Measurements from ENCODE around the gene SFXN5. TPM values are rescaled to one million over a fixed set of nuclear protein-coding genes. Genes with fewer than 3 reads are reported as not detected.
"Not testable (repeated sequence)": the region's sequence is repeated elsewhere in the genome, so short reads cannot be mapped to it uniquely, and the experiment has no call there.

Gene SFXN5
- total RNA-seq, 1 experiment from 2014 or later, result 13.8 TPM

- DNase-seq (ENCODE audit: low read depth), result no peak
- in situ Hi-C loops (cut with HindIII; ENCODE audit: low pct_unique_long_range_greater_than_20kb, low sequenced_read_pairs), result no loop called here
Measured at GRCh38 chr2:73068147-73068546, 3.4 kb downstream of the SFXN5 start.

DNA sequence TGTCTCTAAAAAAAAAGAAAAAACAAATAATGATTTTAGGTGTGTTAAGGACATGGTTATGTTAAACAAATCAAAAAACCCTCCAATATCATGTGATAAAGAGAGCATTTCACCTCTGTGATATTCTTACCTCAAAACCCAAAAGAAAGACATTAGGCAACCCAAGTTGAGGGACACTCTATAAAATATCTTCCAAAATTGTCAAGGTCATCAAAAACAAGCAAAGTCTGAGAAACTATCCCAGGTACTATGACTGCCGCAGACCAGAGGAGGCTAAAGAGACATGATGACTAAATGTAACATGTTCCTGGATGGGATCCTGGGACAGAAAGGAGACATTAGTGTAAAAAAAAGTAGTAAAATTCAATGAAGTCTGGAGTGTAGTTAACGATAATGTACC is 4.5 kb downstream of the SFXN5 start:
- no peak for DNase-seq (ENCODE audit: low read depth)
- in situ Hi-C loops (cut with HindIII; ENCODE audit: low pct_unique_long_range_greater_than_20kb, low sequenced_read_pairs), result no loop called here

DNA sequence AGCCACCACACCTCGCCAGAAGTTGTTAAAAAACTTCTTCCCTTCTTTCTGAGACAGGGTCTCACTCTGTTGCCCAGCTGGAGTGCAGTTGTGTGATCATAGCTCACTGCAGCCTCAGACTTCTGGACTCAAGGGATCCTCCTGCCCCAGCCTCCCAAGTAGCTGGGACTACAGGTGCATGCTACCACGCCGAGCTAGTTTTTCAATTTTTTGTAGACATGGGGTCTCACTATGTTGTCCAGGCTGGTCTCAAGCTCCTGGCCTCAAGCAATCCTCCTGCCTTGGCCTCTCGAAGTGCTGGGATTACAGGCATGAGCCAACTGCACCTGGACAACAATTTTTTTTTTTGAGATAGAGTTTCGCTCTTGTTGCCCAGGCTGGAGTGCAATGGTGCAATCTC is 6.4 kb downstream of the SFXN5 start:
- DNase-seq (ENCODE audit: low read depth); in situ Hi-C loops (cut with HindIII; ENCODE audit: low pct_unique_long_range_greater_than_20kb, low sequenced_read_pairs): not testable (repeated sequence)

- in situ Hi-C loops (cut with HindIII; ENCODE audit: low pct_unique_long_range_greater_than_20kb, low sequenced_read_pairs), result no loop called here
- DNase-seq (ENCODE audit: low read depth), result peak; percentile 76
Measured at GRCh38 chr2:73063909-73064875, 7.3 kb downstream of the SFXN5 start.

DNA sequence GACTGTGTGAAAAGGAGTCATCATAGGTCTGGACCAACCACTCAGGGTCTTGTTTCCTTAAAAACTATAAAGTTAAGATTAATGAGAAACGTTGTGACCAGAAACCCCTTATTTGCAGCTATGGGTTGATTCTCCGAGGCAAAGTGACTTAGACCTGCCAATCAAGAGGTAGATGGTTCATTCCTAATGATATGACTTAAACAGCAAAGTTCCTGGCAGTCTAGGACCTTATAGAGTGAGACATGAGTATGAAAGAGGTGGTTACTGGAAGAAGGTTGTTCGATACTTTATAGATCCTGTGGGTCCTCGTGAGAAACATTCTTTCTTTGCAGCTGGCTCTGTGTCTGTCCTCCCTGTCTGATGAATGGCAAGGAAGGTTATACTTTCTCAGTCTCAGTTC is 8.0 kb downstream of the SFXN5 start:
- in situ Hi-C loops (cut with HindIII; ENCODE audit: low pct_unique_long_range_greater_than_20kb, low sequenced_read_pairs), result no loop called here
- DNase-seq (ENCODE audit: low read depth), result no peak

- in situ Hi-C loops (cut with HindIII; ENCODE audit: low pct_unique_long_range_greater_than_20kb, low sequenced_read_pairs), result no loop called here
- DNase-seq (ENCODE audit: low read depth), result no peak
Measured at GRCh38 chr2:73059106-73059505, 12.4 kb downstream of the SFXN5 start.

- DNase-seq (ENCODE audit: low read depth), result no peak
- in situ Hi-C loops (cut with HindIII; ENCODE audit: low pct_unique_long_range_greater_than_20kb, low sequenced_read_pairs), result no loop called here
Measured at GRCh38 chr2:73054980-73055379, 16.5 kb downstream of the SFXN5 start.

GRCh38 chr2:73053316-73054114 is 18.0 kb downstream of the SFXN5 start:
- in situ Hi-C loops (cut with HindIII; ENCODE audit: low pct_unique_long_range_greater_than_20kb, low sequenced_read_pairs), result no loop called here
- no peak for DNase-seq (ENCODE audit: low read depth)

DNA sequence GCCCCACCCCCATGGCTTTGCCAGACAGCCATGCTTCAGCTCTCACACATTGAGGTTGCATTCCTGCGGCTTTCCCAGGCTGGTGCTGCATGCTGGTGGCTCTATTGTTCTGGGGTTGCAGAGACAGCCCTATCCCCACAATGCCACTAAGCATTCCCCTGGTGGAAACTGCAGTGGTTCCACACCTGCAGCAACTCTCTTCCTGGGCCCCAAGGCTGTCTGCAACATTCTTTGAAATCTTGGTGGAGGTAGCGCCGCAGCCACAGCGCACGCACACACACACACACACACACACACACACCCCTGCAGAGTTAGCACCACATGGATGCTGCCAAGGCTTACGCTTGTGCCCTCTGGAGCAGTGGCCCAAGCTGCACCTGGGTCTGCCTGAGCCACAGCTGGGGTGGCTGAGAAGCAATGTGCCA is 21.4 kb downstream of the SFXN5 start:
- no peak for DNase-seq (ENCODE audit: low read depth)
- in situ Hi-C loops (cut with HindIII; ENCODE audit: low pct_unique_long_range_greater_than_20kb, low sequenced_read_pairs), result no loop called here

GRCh38 chr2:73043929-73044832 is 27.3 kb downstream of the SFXN5 start:
- in situ Hi-C loops (cut with HindIII; ENCODE audit: low pct_unique_long_range_greater_than_20kb, low sequenced_read_pairs), result no loop called here
- no peak for DNase-seq (ENCODE audit: low read depth)

GRCh38 chr2:73043276-73043675 is 28.2 kb downstream of the SFXN5 start:
- in situ Hi-C loops (cut with HindIII; ENCODE audit: low pct_unique_long_range_greater_than_20kb, low sequenced_read_pairs), result no loop called here
- DNase-seq (ENCODE audit: low read depth), result no peak

GRCh38 chr2:73037947-73038585 is 33.4 kb downstream of the SFXN5 start:
- in situ Hi-C loops (cut with HindIII; ENCODE audit: low pct_unique_long_range_greater_than_20kb, low sequenced_read_pairs), result no loop called here
- DNase-seq (ENCODE audit: low read depth), result no peak

GRCh38 chr2:73036766-73037165 is 34.7 kb downstream of the SFXN5 start:
- in situ Hi-C loops (cut with HindIII; ENCODE audit: low pct_unique_long_range_greater_than_20kb, low sequenced_read_pairs), result no loop called here
- no peak for DNase-seq (ENCODE audit: low read depth)

- in situ Hi-C loops (cut with HindIII; ENCODE audit: low pct_unique_long_range_greater_than_20kb, low sequenced_read_pairs), result no loop called here
- DNase-seq (ENCODE audit: low read depth), result no peak
Measured at GRCh38 chr2:73035899-73036711, 35.4 kb downstream of the SFXN5 start.

GRCh38 chr2:73034661-73035375 is 36.7 kb downstream of the SFXN5 start:
- in situ Hi-C loops (cut with HindIII; ENCODE audit: low pct_unique_long_range_greater_than_20kb, low sequenced_read_pairs), result no loop called here
- DNase-seq (ENCODE audit: low read depth), result no peak

DNA sequence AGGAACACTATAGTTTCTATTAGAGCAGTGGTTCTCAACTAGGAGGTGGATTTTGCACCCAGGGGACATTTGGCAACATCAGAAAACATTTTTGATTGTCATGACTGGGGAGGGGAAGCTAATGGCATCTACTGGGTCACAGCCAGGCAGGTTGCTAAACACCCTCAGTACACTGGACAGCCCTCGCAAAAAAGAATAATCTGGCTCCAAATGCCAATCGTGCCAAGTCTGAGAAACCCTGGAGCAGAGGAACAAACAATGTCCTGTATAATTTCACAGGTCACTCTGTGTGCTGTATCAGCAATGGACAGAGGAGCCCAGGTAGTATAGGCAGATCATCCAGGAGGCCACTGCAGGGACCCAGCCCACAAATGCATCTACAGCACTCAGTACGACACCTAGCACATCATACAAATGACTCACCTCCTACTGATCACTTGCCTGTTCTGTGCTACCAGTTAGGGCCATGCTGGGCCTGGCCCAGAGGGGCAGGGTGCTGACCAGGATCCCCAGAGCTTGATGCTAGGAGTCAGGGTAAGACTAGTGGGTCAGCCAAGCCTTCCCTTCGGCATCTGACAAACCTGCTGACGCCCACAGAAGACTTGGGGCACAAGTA is 37.6 kb downstream of the SFXN5 start:
- DNase-seq (ENCODE audit: low read depth), result no peak
- in situ Hi-C loops (cut with HindIII; ENCODE audit: low pct_unique_long_range_greater_than_20kb, low sequenced_read_pairs), result no loop called here

All from Caki2 (cell line).